HG03103 (cell line): ENCODE results near the gene SPATA2L.

ENCODE experiments used
- ATAC-seq: cut with Tn5 transposase; IDR thresholded peaks from one replicate; pipeline ENCODE4 v1.9.1; 2021; ENCODE audit warnings: low read depth; ENCODE audit not compliant: unreplicated experiment

SPATA2L gene

DNA sequence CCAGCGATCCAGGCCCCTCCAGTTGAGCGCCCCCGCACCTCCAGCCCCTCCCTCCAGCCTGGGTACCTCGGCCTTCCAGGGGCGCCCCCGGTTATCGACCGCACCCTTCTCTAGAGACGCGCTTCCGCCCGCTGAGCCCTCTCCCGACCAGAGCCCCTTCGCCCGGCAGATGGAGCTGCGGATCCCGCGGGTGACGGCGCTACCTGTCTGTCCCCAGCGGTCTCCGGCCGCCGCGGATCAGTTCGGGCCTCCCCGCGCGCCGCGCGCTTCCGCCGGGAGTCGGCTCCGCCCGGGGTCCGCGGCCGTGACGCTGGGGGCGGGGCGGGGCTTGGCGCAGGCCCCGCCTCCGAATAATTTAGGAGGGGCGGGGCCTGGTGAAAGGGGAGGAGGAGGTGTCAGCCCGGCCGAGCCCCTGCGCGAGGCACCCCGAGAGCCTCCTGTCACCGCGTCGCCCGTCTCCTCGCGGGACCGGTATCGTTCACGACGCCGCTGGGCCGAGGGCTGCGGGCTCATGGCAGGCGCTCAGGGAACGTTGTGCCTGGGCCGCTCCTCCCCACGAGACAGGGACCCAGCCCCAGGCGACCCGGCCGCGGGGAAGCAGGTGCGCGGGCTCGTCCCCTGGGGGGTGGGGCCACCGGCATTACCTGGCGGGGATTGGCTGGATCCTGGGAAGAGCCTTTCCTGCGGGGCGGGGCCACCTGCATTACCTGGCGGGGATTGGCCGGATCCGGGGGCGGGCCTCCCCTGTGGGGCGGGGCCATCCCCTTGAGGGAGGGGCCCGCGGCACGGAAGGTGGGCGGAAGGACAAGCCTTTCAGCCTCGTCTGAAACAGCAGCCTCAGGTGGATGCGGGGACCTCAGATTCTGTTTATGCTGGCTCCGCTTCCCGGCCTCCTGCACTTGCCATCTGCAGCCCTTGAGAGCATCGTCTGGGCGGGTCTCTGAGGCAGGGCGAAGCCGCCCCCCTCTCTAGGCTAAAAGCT lies at the start of gene SPATA2L:
Gene SPATA2L, minus strand, starts transcription at position 281 of the 982 bp plus-strand sequence. CDS start 473 bp downstream, outside the sequence.
- ATAC-seq, result peak; percentile 56

DNA sequence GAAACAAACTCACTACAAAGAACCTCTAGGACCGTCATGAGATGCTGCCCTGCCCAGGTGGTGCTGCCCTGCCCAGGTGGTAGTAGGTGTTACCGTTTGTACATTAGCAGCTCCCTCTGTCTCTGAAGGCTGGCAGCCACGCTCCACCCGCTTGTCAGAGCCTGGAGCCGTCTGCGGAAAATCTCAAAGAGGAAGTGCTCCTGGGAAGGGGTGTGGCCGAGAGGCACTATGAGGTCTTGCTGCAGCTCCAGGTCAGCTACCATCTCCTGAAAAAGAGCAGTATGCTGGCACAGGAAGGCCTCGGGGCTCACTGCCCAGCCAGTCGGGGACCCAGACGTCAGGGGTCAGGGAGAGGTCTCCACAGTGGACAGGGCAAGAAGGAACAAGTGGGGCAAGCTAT lies 48.1 kb upstream of the SPATA2L start:
- ATAC-seq, result no peak

GRCh38 chr16:89748921-89749320 lies 47.4 kb upstream of the SPATA2L start:
- ATAC-seq, result no peak

- ATAC-seq, result no peak
These were observed 46.6 kb upstream of the SPATA2L start for GRCh38 chr16:89748076-89748475.

GRCh38 chr16:89746043-89746442 lies 44.5 kb upstream of the SPATA2L start:
- ATAC-seq, result no peak

- no peak for ATAC-seq
These were observed 43.3 kb upstream of the SPATA2L start for GRCh38 chr16:89744813-89745212.

GRCh38 chr16:89742948-89743347 lies 41.4 kb upstream of the SPATA2L start:
- no peak for ATAC-seq

GRCh38 chr16:89741342-89742014 lies 40.0 kb upstream of the SPATA2L start:
- no peak for ATAC-seq

DNA sequence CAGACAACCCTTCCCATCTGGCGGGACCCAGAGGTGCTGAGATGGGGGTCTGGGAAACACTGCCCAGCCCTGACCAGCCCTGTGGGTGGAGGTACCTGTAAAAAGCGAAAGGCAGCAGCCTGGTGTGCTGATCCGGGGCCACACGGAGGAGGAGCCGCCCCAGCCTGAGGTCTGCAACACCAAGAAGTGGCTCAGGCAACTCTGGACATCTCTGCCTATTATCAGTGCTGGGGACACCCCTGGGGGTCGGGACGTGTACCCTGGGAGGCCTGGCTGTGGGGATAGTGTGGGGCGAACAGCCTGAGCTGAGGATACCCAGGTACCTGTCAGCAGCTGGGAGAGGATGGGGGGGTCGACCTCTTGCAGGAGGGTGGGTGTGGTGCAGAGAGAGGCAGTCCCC lies 37.9 kb upstream of the SPATA2L start:
- ATAC-seq, result no peak

GRCh38 chr16:89738538-89739317 lies 37.2 kb upstream of the SPATA2L start:
- no peak for ATAC-seq

DNA sequence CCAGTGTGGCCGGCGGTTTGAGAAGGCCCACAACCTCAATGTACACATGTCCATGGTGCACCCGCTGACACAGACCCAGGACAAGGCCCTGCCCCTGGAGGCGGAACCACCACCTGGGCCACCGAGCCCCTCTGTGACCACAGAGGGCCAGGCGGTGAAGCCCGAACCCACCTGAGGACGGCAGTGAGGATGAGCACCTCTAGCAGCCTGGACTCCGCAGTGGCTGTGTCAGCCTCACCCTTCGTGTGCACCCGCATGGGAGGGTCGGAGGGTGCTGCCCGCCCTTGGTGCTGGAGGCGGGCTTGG lies 36.5 kb upstream of the SPATA2L start:
- ATAC-seq, result no peak

DNA sequence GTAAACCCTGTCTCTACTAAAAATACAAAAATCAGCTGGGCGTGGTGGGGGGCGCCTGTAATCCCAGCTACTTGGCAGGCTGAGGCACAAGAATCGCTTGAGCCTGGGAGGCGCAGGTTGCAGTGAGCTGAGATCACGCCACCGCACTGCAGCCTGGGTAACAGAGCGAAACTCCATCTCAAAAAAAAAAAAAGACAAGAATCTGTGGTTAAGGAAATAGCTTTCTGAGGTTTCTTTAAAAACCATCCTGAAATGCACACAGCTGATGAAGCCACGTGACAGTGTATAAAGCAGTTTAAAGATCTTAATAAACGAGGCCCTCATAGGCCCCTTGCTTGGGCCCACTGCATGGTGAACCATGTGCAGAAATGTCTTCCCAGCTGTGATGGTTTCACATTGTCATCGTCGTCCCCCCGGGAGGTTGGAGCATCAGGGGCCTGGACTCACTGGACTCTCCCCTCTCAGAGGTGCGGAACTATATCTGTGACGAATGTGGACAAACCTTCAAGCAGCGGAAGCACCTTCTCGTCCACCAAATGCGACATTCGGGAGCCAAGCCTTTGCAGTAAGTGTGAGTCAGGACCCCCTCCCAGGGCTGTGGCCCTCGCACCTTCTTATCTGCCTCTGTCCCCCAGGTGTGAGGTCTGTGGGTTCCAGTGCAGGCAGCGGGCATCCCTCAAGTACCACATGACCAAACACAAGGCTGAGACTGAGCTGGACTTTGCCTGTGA lies 36.0 kb upstream of the SPATA2L start:
- ATAC-seq, result no peak

DNA sequence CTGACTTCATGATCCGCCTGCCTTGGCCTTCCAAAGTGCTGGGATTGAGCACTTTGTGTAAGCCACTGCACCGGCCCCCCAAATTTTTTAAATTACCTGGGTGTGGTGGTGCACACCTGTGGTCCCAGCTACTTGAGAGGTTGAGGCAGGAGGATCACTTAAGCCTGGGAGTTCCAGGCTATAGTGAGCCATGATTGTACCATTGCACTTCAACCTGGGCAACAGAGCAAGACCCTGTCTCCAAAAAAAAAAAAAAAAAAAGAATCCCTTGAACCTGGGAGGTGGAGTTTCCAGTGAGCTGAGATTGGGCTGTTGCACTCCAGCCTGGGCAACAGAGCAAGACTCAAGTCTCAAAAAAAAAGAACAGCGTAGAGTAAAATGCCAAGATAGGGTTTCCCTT lies 35.0 kb upstream of the SPATA2L start:
- ATAC-seq, result no peak

DNA sequence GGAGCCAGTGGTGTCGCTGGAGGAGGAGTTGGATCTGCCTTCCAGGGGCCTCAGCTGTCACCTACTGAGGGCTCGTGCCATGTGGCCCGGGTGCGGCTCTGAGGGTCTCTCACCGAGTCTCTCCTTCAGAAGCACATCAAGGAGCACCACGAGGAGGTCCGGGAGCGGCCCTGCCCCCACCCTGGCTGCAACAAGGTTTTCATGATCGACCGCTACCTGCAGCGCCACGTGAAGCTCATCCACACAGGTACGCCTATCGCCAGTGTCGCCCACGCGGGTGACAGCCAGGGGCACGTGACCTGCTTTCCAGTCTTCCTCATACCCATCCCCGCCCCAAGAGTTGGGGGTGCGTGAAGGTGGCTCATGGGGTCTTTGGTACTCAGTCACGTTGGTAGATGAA lies 32.3 kb upstream of the SPATA2L start:
- no peak for ATAC-seq

DNA sequence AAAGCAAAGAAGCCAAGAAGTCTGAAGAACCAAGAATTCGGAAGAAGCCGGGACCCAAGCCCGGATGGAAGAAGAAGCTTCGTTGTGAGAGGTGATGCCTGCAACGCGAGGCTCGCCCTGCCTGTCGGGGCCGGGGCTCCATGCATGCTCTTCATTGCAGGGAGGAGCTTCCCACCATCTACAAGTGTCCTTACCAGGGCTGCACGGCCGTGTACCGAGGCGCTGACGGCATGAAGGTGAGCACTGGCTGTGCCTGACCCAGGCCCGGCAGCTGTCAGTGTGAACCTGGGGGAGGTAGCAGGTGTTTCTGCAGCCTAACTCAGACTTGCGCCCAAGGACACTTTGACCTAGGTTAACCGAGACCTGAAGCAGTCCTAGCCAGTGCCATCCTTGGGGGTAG lies 31.8 kb upstream of the SPATA2L start:
- no peak for ATAC-seq

- no peak for ATAC-seq
These were observed 31.4 kb upstream of the SPATA2L start for GRCh38 chr16:89732918-89733242.

GRCh38 chr16:89732142-89732917 lies 30.8 kb upstream of the SPATA2L start:
- ATAC-seq, result no peak

- ATAC-seq, result no peak
These were observed 29.2 kb upstream of the SPATA2L start for GRCh38 chr16:89730610-89731234.

- ATAC-seq, result no peak
These were observed 28.5 kb upstream of the SPATA2L start for GRCh38 chr16:89729863-89730593.
